Skeletal muscle tissue (tissue), 4 donors: Measurements from ENCODE around the gene SLAMF8. TPM values are rescaled to one million over a fixed set of nuclear protein-coding genes. Genes with fewer than 3 reads are reported as not detected.
A peak's percentile ranks its signal among the peaks of the same experiment; 100 is the strongest.

Experiments used
- H3K27ac ChIP-seq: one replicate; pipeline ENCODE4 v1.7.0; 2013; ENCODE audit warnings: mild to moderate bottlenecking, low read depth, low read length, inconsistent platforms
- H3K27me3 ChIP-seq, 3 donors: one replicate each; pipeline ENCODE4 v1.7.0; 2013; ENCODE audit warnings: low read length in 3 of 3; ENCODE audit not compliant: control insufficient read depth in 3 of 3, insufficient read depth in 3 of 3
- H3K36me3 ChIP-seq, 3 donors: one replicate each; pipeline ENCODE4 v1.7.0; 2013; ENCODE audit warnings: low read length in 3 of 3; ENCODE audit not compliant: control insufficient read depth in 3 of 3, insufficient read depth in 3 of 3
- H3K4me1 ChIP-seq, 3 donors: one replicate each; pipeline ENCODE4 v1.7.0; 2013; ENCODE audit warnings: low read length in 3 of 3, mild to moderate bottlenecking in 3 of 3; ENCODE audit not compliant: control insufficient read depth in 3 of 3, insufficient read depth in 3 of 3
- H3K4me3 ChIP-seq, 3 donors: one replicate each; pipeline ENCODE4 v1.7.0; 2013; ENCODE audit warnings: low read length in 3 of 3
- H3K9ac ChIP-seq, 3 donors: one replicate each; pipeline ENCODE4 v1.7.0; 2013; ENCODE audit warnings: low read length in 3 of 3, mild to moderate bottlenecking in 3 of 3, moderate library complexity in 2 of 3, low read depth in 1 of 3
- H3K9me3 ChIP-seq, 3 donors: one replicate each; pipeline ENCODE4 v1.7.0; 2013; ENCODE audit warnings: low read length in 3 of 3; ENCODE audit not compliant: control insufficient read depth in 3 of 3
- total RNA-seq: library from RNA; depleted of rRNA; stranded (reverse); fragments of >200 nt; gene quantifications from one replicate; pipeline ENCODE4 v1.2.3, GENCODE V29; 2014
- donor health status: Osteomylitis.

SLAMF8 gene
- 1.6 TPM for total RNA-seq

DNA sequence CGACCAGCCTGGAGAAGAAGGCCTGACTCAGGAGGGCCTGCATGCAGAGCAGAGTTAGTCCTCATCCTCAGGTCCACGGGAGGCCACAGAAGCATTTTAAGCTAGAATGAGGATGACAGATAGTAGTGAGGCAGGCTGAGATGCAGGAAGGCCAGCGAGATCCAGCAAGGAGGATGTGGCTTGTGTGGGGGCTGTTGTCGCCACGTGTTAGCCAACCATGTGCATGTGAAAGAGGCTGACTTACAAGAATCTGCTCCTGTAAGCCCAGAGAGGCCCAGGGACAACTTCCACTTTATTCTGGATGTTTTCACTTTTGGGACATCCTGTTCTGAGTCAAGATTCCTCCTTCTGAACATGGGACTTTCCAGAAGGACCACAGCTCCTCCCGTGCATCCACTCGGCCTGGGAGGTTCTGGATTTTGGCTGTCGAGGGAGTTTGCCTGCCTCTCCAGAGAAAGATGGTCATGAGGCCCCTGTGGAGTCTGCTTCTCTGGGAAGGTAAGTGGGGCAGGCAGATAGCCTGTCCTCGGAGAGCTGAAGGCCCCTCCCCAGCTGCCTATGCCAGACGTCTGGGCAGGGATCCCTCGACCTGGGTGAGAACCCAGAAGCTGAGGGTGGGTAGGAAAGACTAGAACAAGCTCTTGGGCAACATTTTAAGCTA, at the start of gene SLAMF8:
Gene SLAMF8, plus strand, starts transcription at position 433 of the 661 bp plus-strand sequence. Its CDS starts 26 bp downstream, at position 459.
- H3K36me3 ChIP-seq = no peaks in the 10 kb centered on the region

DNA sequence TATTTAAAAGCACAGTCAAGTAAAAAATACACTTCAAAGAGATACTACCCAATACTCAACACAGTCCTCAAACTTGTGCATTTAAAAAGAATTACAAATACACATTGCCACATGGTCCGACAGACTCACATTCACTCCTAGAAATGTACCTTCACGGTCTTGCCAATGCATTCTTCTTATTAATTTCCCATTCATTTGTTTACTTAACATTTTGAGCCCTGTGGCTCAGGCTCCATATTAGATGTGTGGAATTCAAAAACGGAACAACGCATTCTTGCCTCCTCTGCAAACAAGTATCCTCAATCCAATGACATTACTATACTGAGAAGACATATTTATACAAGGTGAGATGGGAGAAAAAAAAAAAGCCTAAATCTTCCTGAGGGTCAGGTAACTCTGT, 48.4 kb upstream of the SLAMF8 start:
- peaks cover 9 to 16% (median 15%) of the 10 kb centered on the region in 3 donors for H3K4me1 ChIP-seq
- H3K27ac ChIP-seq = peak overlapping the region; percentile 51
- H3K36me3 ChIP-seq = no peaks in the 10 kb centered on the region
- H3K4me3 ChIP-seq = no peak overlapping the region
- H3K9ac ChIP-seq = no peak overlapping the region
- no peaks in the 10 kb centered on the region for H3K9me3 ChIP-seq
- H3K27me3 ChIP-seq = no peaks in the 10 kb centered on the region

More for the DNA sequence above, at the start of gene SLAMF8:
- H3K27me3 ChIP-seq = peaks cover 0 to 10% (median 3%) of the 10 kb centered on the region in 3 donors
- no peak within 1 kb of the TSS for H3K4me3 ChIP-seq
- peaks cover 8 to 25% (median 11%) of the 10 kb centered on the region in 3 donors for H3K4me1 ChIP-seq
- H3K27ac ChIP-seq = no peak within 1 kb of the TSS
- no peaks in the 10 kb centered on the region for H3K9me3 ChIP-seq
- H3K9ac ChIP-seq = no peak within 1 kb of the TSS

DNA sequence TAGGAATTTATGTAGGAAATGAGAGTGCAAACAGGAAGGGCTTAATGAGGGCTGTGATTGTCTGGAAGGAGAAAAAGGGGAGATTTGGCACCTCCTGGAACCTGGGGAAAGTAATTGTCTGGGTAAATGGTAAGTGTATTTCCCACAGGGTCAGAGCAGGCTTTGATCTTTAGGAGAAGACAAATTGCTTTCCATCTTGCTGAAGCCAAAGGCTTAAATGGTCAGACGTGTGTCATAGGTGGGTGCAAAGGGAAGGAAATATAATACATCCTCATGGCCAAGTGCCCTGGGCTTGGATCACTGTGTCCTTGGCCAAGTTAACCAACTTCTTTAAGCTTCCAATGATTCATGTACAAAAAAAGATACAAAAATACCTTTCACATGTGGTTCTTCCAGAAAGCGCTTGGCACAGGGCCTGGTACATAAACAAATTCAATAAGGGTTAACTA, 47.2 kb upstream of the SLAMF8 start:
- H3K9ac ChIP-seq = no peak overlapping the region
- peak overlapping the region; percentile 51 for H3K27ac ChIP-seq
- H3K4me1 ChIP-seq = peaks cover 9 to 16% (median 15%) of the 10 kb centered on the region in 3 donors
- no peaks in the 10 kb centered on the region for H3K9me3 ChIP-seq
- no peaks in the 10 kb centered on the region for H3K36me3 ChIP-seq
- no peaks in the 10 kb centered on the region for H3K27me3 ChIP-seq
- no peak overlapping the region for H3K4me3 ChIP-seq

DNA sequence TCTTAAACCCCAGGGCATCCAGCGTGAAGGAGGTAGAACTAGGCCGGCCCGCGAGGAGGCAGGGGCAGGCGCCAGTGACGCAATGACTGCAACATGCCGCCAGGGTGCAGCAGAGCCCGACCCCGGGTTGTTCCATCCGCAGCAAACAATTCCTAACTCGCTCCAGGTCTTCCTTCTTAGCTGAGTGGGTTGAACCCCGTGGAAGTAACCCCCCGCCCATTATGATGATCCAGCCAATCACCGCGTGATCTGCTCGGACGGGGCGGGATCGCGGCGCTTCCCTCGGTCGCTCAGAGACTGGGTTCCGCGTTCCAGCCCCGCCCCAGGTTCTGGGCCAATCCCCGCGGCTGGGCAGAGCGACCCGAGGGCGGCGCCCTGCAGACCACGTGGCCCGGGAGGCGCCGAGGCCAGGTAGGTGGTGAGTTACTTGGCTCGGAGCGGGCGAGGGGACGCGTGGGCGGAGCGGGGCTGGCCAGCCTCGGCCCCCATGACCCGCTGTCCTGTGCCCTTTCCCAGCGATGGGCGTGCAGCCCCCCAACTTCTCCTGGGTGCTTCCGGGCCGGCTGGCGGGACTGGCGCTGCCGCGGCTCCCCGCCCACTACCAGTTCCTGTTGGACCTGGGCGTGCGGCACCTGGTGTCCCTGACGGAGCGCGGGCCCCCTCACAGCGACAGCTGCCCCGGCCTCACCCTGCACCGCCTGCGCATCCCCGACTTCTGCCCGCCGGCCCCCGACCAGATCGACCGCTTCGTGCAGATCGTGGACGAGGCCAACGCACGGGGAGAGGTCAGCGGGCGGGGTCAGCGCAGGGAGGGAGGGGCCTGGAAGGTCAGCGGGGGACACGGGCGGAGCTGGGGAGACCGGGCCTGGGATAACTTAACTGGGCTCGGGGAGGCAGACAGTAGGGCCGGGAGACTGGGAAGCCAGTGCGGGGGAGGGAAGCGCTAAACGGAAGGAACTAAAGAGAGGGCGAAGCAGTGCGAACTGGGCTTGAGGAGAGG, 45.8 kb upstream of the SLAMF8 start, which contains the start of gene DUSP23:
Gene DUSP23, plus strand, starts transcription at position 380 of the 1,000 bp plus-strand sequence. Its CDS starts 139 bp downstream, at position 519.
- Histone ChIP-seq H3K27me3 (no peaks in the 10 kb centered on the region), H3K4me3 (peak within 1 kb of the TSS; percentile 71 to 90 (median 86)), H3K9ac (peak within 1 kb of the TSS; percentile 60 to 82 (median 70)), H3K4me1 (peaks cover 9 to 16% (median 15%) of the 10 kb centered on the region in 3 donors), H3K27ac (peak within 1 kb of the TSS; percentile 73), H3K9me3 (no peaks in the 10 kb centered on the region), H3K36me3 (no peaks in the 10 kb centered on the region)

DNA sequence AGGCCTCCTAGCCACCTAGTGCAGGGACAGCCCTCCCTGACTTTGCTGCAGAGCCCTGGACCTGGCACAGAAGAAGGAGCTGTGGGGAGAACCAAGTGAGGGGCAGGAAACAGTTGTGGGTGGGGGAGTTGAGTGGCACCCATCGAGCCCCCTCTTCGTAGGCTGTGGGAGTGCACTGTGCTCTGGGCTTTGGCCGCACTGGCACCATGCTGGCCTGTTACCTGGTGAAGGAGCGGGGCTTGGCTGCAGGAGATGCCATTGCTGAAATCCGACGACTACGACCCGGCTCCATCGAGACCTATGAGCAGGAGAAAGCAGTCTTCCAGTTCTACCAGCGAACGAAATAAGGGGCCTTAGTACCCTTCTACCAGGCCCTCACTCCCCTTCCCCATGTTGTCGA, 44.7 kb upstream of the SLAMF8 start:
- no peaks in the 10 kb centered on the region for H3K27me3 ChIP-seq
- H3K9ac ChIP-seq = peak overlapping the region in 1 of 3 donors; percentile 82
- H3K27ac ChIP-seq = no peak overlapping the region
- no peaks in the 10 kb centered on the region for H3K36me3 ChIP-seq
- peak overlapping the region in 2 of 3 donors; percentile 11 to 23 for H3K4me3 ChIP-seq
- H3K9me3 ChIP-seq = no peaks in the 10 kb centered on the region
- peaks cover 9 to 16% (median 15%) of the 10 kb centered on the region in 3 donors for H3K4me1 ChIP-seq

DNA sequence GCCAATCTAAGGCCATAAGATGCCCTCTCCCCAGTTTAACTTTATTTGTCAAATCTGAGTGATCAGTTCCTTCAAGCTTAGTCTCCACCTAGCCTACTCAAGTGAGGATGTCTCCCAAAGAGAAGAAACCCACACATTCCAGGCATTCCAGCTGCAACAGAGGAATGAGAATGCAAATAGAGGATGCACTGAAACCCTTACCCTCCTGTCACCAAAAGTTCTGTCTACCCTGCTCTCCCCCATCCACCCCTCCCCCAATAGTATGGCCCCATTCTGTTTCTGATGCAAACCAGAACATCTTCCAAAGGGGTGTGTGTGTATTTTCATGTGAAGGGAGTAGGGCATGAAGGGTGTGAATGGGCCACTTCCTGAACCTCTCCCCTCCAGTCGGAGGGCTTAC, 42.9 kb upstream of the SLAMF8 start:
- no peak overlapping the region for H3K27ac ChIP-seq
- H3K9me3 ChIP-seq = no peaks in the 10 kb centered on the region
- no peaks in the 10 kb centered on the region for H3K27me3 ChIP-seq
- no peak overlapping the region for H3K9ac ChIP-seq
- H3K36me3 ChIP-seq = no peaks in the 10 kb centered on the region
- H3K4me1 ChIP-seq = peaks cover 9 to 16% (median 15%) of the 10 kb centered on the region in 3 donors
- H3K4me3 ChIP-seq = no peak overlapping the region

DNA sequence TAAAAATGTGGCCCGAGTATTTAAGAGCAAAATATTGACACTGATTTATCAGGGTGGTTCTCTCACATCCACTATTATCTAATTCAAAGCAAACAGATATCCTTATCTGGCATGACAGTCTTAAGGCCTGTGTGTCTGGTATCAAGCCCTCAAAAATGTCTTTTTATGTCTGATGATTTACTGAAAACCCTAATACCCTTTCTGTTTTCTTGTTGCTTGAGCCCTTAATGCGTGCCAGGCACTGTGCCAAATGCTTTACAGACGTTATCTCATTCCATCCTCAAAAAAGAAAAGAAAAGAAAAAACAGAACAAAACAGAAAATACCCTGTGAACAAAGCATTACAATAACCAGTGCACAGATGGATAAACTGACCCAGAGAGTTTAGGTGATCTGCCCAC, 40.2 kb upstream of the SLAMF8 start:
- H3K36me3 ChIP-seq = no peaks in the 10 kb centered on the region
- no peak overlapping the region for H3K4me3 ChIP-seq
- peaks cover 2 to 7% (median 6%) of the 10 kb centered on the region in 3 donors for H3K4me1 ChIP-seq
- H3K9ac ChIP-seq = no peak overlapping the region
- H3K27ac ChIP-seq = no peak overlapping the region
- H3K27me3 ChIP-seq = no peaks in the 10 kb centered on the region
- no peaks in the 10 kb centered on the region for H3K9me3 ChIP-seq

DNA sequence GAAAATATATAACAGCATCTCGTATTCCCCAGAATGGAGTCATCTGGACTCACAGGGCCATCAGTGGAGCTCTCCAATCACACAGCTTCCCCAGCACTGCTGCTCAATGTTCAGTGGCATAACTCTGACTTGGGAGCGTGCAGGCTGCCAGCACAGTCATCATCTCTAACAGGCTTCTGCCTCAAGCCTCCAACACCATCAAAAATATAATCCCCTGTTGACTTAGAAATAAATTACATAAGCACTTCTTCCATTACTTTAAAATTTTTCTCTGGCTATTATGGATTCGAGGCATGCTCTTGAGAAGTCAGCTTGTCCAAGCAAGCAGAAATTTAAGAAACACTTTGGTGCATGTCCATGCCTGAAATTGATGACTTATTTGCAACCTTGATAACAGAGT, 39.7 kb upstream of the SLAMF8 start:
- H3K9me3 ChIP-seq = no peaks in the 10 kb centered on the region
- no peak overlapping the region for H3K27ac ChIP-seq
- H3K9ac ChIP-seq = no peak overlapping the region
- no peaks in the 10 kb centered on the region for H3K36me3 ChIP-seq
- H3K4me1 ChIP-seq = peaks cover 0 to 3% (median 3%) of the 10 kb centered on the region in 3 donors
- H3K4me3 ChIP-seq = no peak overlapping the region
- peaks cover 0 to 3% (median 0%) of the 10 kb centered on the region in 3 donors for H3K27me3 ChIP-seq

DNA sequence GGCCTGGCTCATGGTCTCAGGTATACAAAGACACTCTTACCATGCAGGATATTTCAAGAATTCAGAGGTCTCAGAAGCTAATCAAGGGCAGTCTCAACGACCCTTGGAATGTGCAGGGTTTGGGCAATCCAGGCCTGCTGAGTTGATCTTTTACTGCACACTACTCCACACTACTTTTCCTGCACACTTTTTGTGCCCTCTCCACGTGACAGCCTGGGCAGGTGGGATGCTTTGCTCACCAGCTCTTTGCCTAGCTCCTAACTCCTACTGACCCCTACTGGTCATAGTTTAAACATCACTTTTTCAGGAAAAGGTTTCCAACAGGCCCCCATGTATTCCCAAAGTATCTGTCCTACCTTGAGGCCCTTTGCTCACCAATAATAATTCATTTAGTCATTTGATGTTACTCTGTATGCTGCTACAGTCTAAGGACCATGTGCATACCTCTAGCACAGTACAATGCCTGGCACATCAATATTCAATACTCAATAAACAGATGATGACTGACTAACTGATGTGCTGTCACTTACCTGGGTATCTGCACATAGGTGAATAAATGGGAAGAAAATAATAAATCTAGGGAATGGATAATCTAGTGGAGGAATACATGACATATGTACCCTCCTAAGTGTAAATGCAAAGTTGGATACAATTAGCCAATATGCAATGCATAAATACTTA, 36.3 kb upstream of the SLAMF8 start:
- H3K9ac ChIP-seq = no peak overlapping the region
- no peak overlapping the region for H3K4me3 ChIP-seq

More for the DNA sequence above, 36.3 kb upstream of the SLAMF8 start:
- Histone ChIP-seq H3K36me3 (no peaks in the 10 kb centered on the region), H3K4me1 (no peaks in the 10 kb centered on the region), H3K27ac (no peak overlapping the region), H3K27me3 (peaks cover 6 to 11% (median 8%) of the 10 kb centered on the region in 3 donors), H3K9me3 (no peaks in the 10 kb centered on the region)
